PC-3 (cell line): ENCODE measurements around the gene MYO1F. TPM values are rescaled to one million over a fixed set of nuclear protein-coding genes. Genes with fewer than 3 reads are reported as not detected.

Source experiments
- ATAC-seq: fragments of 200-7000 bp; cut with Tn5 transposase; 2 replicates; pipeline ENCODE4 v1.9.1; 2020; ENCODE audit warnings: mild to moderate bottlenecking, moderate library complexity
- BruUV-seq: library from RNA; stranded (reverse); fragments of 400-500 nt; replicated peaks from 2 replicates; lab custom pipeline; 2021; lab: Mats Ljungman, UMichigan
- CTCF ChIA-PET: fragments of 300-600 bp; sonication (Branson Sonifier 250); formaldehyde crosslinking; loops from one replicate; lab custom pipeline; 2022; ENCODE audit warnings: antibody characterized with exemption; lab: Charles Lee
- POLR2A ChIA-PET: fragments of 300-600 bp; sonication (Branson Sonifier 250); formaldehyde crosslinking; loops from one replicate; lab custom pipeline; 2022; ENCODE audit warnings: antibody characterized with exemption; ENCODE audit not compliant: unreplicated experiment; lab: Charles Lee
- DNase-seq: peaks from one replicate; pipeline ENCODE4 v3.0.0-alpha.2; 2015
- H2AFZ ChIP-seq: fragments of 300-600 bp; sonication (generic); 2 replicates; pipeline ENCODE4 v1.6.0; 2016; ENCODE audit warnings: antibody characterized with exemption, low read length
- H3F3A ChIP-seq: fragments of 300-600 bp; sonication (generic); one replicate; pipeline ENCODE4 v1.6.0; 2017; ENCODE audit warnings: antibody characterized with exemption, low read length, control low read depth, mild to moderate bottlenecking; ENCODE audit not compliant: unreplicated experiment
- H3K27ac ChIP-seq: fragments of 300-600 bp; sonication (generic); 2 replicates; pipeline ENCODE4 v1.5.1; 2016; ENCODE audit warnings: mild to moderate bottlenecking, low read length
- H3K27me3 ChIP-seq: fragments of 300-600 bp; sonication (generic); 2 replicates; pipeline ENCODE4 v1.6.1; 2016; ENCODE audit warnings: low read length, mixed read lengths
- H3K36me3 ChIP-seq: fragments of 300-600 bp; sonication (generic); 2 replicates; pipeline ENCODE4 v1.6.1; 2016; ENCODE audit warnings: low read depth, mixed run types, low read length, mixed read lengths
- H3K4me1 ChIP-seq: fragments of 300-600 bp; sonication (generic); 2 replicates; pipeline ENCODE4 v1.5.1; 2016; ENCODE audit warnings: low read length; ENCODE audit not compliant: insufficient read depth
- H3K4me2 ChIP-seq: fragments of 300-600 bp; sonication (generic); 2 replicates; pipeline ENCODE4 v1.6.0; 2016; ENCODE audit warnings: low read length
- H3K4me3 ChIP-seq: fragments of 300-600 bp; sonication (generic); 2 replicates; pipeline ENCODE4 v1.5.1; 2016; ENCODE audit warnings: mild to moderate bottlenecking, low read length, mixed read lengths
- H3K79me2 ChIP-seq: fragments of 300-600 bp; sonication (generic); 2 replicates; pipeline ENCODE4 v1.6.1; 2017; ENCODE audit warnings: low read length, mixed read lengths
- H3K9ac ChIP-seq: fragments of 300-600 bp; sonication (generic); 2 replicates; pipeline ENCODE4 v1.6.0; 2016; ENCODE audit warnings: mild to moderate bottlenecking, low read length
- H3K9me2 ChIP-seq: fragments of 300-600 bp; sonication (generic); replicated peaks from 2 replicates; pipeline ENCODE4 v1.6.1; 2016; ENCODE audit warnings: mixed run types, low read length, mixed read lengths
- H3K9me3 ChIP-seq: fragments of 300-600 bp; sonication (generic); 2 replicates; pipeline ENCODE4 v1.6.1; 2016; ENCODE audit warnings: low read length, mixed read lengths
- H4K20me1 ChIP-seq: fragments of 300-600 bp; sonication (generic); 2 replicates; pipeline ENCODE4 v1.6.1; 2016; ENCODE audit warnings: low read length, mixed read lengths
- EZH2 ChIP-seq: fragments of 300-600 bp; sonication (generic); IDR thresholded peaks from one replicate; pipeline ENCODE4 v1.6.1; 2017; ENCODE audit warnings: antibody characterized with exemption, mild to moderate bottlenecking, low read length; ENCODE audit not compliant: unreplicated experiment
- EZH2phosphoT487 ChIP-seq: fragments of 300-600 bp; sonication (generic); IDR thresholded peaks from 2 replicates; pipeline ENCODE4 v1.6.1; 2018; ENCODE audit warnings: mild to moderate bottlenecking, antibody characterized with exemption, low read length, borderline replicate concordance
- intact Hi-C: fragments of 100-400 bp; cut with micrococcal nuclease; formaldehyde crosslinking; loops from 2 replicates; pipeline ENCODE4 v1.9.0; 2023
- total RNA-seq: library from RNA; depleted of rRNA; stranded (reverse); fragments of >200 nt; gene quantifications from 2 replicates; pipeline ENCODE4 v1.2.3, GENCODE V29; 2014
- TF ChIP-seq, protein P1 (sequence below): fragments of 300-600 bp; sonication (generic); conservative IDR thresholded peaks from 2 replicates; pipeline ENCODE4 v1.5.1; 2017; ENCODE audit warnings: antibody characterized with exemption, low read depth, mild to moderate bottlenecking, low read length

Gene MYO1F
- total RNA-seq, 1 experiment from 2014 or later, result 2.0 TPM

DNA sequence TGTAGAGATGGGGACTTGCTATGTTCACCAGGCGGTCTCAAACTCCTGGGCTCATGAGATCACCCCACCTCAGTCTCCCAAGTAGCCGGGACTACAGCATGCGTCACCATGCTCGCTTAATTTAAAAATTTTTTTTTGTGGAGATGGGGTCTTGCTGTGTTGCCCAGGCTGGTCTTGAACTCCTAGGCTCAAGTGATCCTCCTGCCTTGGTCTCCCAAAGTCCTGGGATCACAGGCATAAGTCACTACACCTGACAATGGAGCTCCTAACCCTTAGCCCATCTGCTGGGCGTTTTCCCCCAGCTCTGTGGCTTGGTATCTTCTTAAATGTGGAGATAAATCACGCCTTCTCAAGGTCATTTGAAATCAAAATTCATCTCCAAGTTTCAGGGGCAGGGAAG, 39.6 kb upstream of the MYO1F start:
- H3K9ac ChIP-seq, result no peak overlapping the region
- H3K79me2 ChIP-seq, result no peaks in the 10 kb centered on the region
- H3K27ac ChIP-seq, result no peak overlapping the region
- BruUV-seq, result no TSS peak
- H3K36me3 ChIP-seq, result no peaks in the 10 kb centered on the region
- ChIA-PET POLR2A (no interaction called here), CTCF (no interaction called here)
- H3K9me3 ChIP-seq, result no peaks in the 10 kb centered on the region
- H3K4me3 ChIP-seq, result no peak overlapping the region
- no peak overlapping the region for H3K4me2 ChIP-seq
- no peaks in the 10 kb centered on the region for H3K4me1 ChIP-seq
- DNase-seq, result no peak
- no peaks in the 10 kb centered on the region for H3F3A ChIP-seq
- TF ChIP-seq, protein P1, sequence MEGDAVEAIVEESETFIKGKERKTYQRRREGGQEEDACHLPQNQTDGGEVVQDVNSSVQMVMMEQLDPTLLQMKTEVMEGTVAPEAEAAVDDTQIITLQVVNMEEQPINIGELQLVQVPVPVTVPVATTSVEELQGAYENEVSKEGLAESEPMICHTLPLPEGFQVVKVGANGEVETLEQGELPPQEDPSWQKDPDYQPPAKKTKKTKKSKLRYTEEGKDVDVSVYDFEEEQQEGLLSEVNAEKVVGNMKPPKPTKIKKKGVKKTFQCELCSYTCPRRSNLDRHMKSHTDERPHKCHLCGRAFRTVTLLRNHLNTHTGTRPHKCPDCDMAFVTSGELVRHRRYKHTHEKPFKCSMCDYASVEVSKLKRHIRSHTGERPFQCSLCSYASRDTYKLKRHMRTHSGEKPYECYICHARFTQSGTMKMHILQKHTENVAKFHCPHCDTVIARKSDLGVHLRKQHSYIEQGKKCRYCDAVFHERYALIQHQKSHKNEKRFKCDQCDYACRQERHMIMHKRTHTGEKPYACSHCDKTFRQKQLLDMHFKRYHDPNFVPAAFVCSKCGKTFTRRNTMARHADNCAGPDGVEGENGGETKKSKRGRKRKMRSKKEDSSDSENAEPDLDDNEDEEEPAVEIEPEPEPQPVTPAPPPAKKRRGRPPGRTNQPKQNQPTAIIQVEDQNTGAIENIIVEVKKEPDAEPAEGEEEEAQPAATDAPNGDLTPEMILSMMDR, result no peak
- TF ChIP-seq EZH2phosphoT487, result no peak
- no peak for TF ChIP-seq EZH2
- H4K20me1 ChIP-seq, result no peaks in the 10 kb centered on the region
- H2AFZ ChIP-seq, result no peak overlapping the region
- H3K27me3 ChIP-seq, result no peaks in the 10 kb centered on the region; the same call in 1 of the 2 replicates
- intact Hi-C loops, result no loop called here
- H3K9me2 ChIP-seq, result no peaks in the 10 kb centered on the region
- no peak for ATAC-seq

GRCh38 chr19:8615813-8616596, 38.8 kb upstream of the MYO1F start:
- Histone ChIP-seq H3K9me3 (no peaks in the 10 kb centered on the region), H3K9ac (no peak overlapping the region), H2AFZ (no peak overlapping the region), H3K4me3 (no peak overlapping the region), H3K4me1 (no peaks in the 10 kb centered on the region), H3K9me2 (no peaks in the 10 kb centered on the region), H3K27me3 (no peaks in the 10 kb centered on the region; the same call in 1 of the 2 replicates), H4K20me1 (no peaks in the 10 kb centered on the region), H3K36me3 (no peaks in the 10 kb centered on the region), H3K27ac (no peak overlapping the region), H3K4me2 (no peak overlapping the region), H3F3A (no peaks in the 10 kb centered on the region), H3K79me2 (no peaks in the 10 kb centered on the region)
- CTCF ChIA-PET, result interaction anchor here (0.5 to 0.7 kb wide), 2 partner anchors 25 to 35 kb away, joined by 3 read pairs; no protein-coding TSS in a partner anchor
- intact Hi-C loops, result no loop called here
- no peak; the same call in 1 of the 2 replicates for ATAC-seq
- TF ChIP-seq, protein P1, result peak; percentile 96
- TF ChIP-seq EZH2phosphoT487, result no peak
- TF ChIP-seq EZH2, result no peak
- POLR2A ChIA-PET, result interaction anchor here (0.6 kb wide), 1 partner anchor 751 kb away, joined by 8 read pairs; no protein-coding TSS in a partner anchor
- DNase-seq, result peak; percentile 84
- BruUV-seq, result no TSS peak

- no peaks in the 10 kb centered on the region for H3K4me1 ChIP-seq
- H3K4me3 ChIP-seq, result no peak overlapping the region
- no peaks in the 10 kb centered on the region for H4K20me1 ChIP-seq
- BruUV-seq, result no TSS peak
- TF ChIP-seq EZH2 (no peak), EZH2phosphoT487 (no peak)
- TF ChIP-seq, protein P1, result no peak
- H3K4me2 ChIP-seq, result no peak overlapping the region
- H2AFZ ChIP-seq, result no peak overlapping the region
- no peaks in the 10 kb centered on the region for H3K36me3 ChIP-seq
- no peaks in the 10 kb centered on the region for H3K79me2 ChIP-seq
- no peaks in the 10 kb centered on the region for H3K9me3 ChIP-seq
- POLR2A ChIA-PET, result no interaction called here
- no peak overlapping the region for H3K27ac ChIP-seq
- ATAC-seq (no peak; the same call in 1 of the 2 replicates), DNase-seq (no peak)
- no peaks in the 10 kb centered on the region for H3F3A ChIP-seq
- no peak overlapping the region for H3K9ac ChIP-seq
- peaks cover 3% of the 10 kb centered on the region for H3K27me3 ChIP-seq
- no peaks in the 10 kb centered on the region for H3K9me2 ChIP-seq
- CTCF ChIA-PET, result interaction anchor here (0.7 kb wide), 2 partner anchors 34 to 41 kb away, joined by 3 to 12 read pairs; no protein-coding TSS in a partner anchor
- intact Hi-C loops, result no loop called here
Observed at GRCh38 chr19:8615024-8615423, 37.8 kb upstream of the MYO1F start.
